Brain microvascular endothelial cell (primary cell): Measurements from ENCODE around the gene APOE.
"Not testable (repeated sequence)": the region's sequence is repeated elsewhere in the genome, so short reads cannot be mapped to it uniquely, and the experiment has no call there.

Experiments
- DNase-seq: peaks from one replicate; pipeline ENCODE4 v3.0.0-alpha.2; 2020
- H3K27ac ChIP-seq: fragments of 250-450 bp; sonication (Bioruptor Pico); 2 replicates; pipeline ENCODE4 v1.5.1; 2020; ENCODE audit warnings: mild to moderate bottlenecking, moderate library complexity
- H3K27me3 ChIP-seq: fragments of 250-450 bp; sonication (Bioruptor Pico); replicated peaks from 2 replicates; pipeline ENCODE4 v1.5.1; 2020; ENCODE audit warnings: mild to moderate bottlenecking
- H3K36me3 ChIP-seq: fragments of 250-450 bp; sonication (Bioruptor Pico); replicated peaks from 2 replicates; pipeline ENCODE4 v1.5.1; 2020; ENCODE audit warnings: mild to moderate bottlenecking
- H3K4me3 ChIP-seq: 2 replicates; pipeline ENCODE4 v1.5.1; 2011; ENCODE audit warnings: low read depth, mild to moderate bottlenecking, control low read depth, low read length, moderate library complexity
- in situ Hi-C: cut with HindIII; loops from 2 replicates; pipeline ENCODE4 v1.10.0; 2017; ENCODE audit warnings: low sequenced_read_pairs, low pct_ligation_motif_present
- TF ChIP-seq, protein P1 (sequence below): IDR thresholded peaks from 2 replicates; pipeline ENCODE4 v1.5.1; 2011; ENCODE audit warnings: low read depth, mild to moderate bottlenecking, moderate library complexity, low read length, control low read depth, inconsistent platforms; ENCODE audit errors: missing control alignments

The APOE gene

DNA sequence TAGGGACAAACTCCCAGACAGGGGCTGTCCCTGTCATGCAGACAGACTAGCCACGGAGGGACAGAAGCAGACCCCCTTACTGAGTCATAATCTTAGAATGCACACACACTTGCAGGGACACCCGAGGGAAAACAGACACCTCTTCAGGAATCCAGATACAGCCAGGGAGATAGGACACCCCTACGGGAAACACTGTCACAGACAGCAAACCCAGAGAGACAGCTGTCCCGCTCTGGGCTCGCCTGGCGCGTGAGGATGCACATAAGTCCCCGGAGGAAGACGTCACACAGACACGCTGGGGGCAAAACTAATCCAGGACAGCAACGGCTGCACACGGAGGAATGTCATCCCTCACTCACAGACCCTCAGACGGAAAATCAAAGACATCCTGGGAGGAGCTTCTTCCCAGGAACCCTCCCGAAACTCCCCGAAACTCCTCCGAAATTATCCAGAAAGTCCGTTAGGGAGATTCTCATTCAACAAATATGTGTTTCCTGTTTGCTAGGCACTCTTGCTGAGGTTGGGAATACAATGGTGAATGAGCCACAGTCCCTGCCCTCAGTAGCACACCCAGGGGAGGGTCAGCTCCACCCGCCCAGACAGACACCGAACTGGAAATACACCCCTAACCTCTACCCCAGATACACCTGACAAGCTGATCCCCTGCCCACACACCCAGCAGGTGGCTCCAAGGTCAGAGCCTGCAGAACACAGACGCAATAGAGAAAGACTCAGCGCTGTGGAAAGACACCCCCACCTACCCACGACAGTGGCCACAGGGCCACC lies 29.7 kb upstream of the APOE start:
- Histone ChIP-seq H3K27ac (peak overlapping the region; percentile 5), H3K4me3 (no peak overlapping the region), H3K27me3 (no peaks in the 10 kb centered on the region), H3K36me3 (peaks cover 85% of the 10 kb centered on the region)
- TF ChIP-seq, protein P1, sequence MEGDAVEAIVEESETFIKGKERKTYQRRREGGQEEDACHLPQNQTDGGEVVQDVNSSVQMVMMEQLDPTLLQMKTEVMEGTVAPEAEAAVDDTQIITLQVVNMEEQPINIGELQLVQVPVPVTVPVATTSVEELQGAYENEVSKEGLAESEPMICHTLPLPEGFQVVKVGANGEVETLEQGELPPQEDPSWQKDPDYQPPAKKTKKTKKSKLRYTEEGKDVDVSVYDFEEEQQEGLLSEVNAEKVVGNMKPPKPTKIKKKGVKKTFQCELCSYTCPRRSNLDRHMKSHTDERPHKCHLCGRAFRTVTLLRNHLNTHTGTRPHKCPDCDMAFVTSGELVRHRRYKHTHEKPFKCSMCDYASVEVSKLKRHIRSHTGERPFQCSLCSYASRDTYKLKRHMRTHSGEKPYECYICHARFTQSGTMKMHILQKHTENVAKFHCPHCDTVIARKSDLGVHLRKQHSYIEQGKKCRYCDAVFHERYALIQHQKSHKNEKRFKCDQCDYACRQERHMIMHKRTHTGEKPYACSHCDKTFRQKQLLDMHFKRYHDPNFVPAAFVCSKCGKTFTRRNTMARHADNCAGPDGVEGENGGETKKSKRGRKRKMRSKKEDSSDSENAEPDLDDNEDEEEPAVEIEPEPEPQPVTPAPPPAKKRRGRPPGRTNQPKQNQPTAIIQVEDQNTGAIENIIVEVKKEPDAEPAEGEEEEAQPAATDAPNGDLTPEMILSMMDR = no peak
- peak; percentile 43 for DNase-seq
- in situ Hi-C loops = no loop called here

DNA sequence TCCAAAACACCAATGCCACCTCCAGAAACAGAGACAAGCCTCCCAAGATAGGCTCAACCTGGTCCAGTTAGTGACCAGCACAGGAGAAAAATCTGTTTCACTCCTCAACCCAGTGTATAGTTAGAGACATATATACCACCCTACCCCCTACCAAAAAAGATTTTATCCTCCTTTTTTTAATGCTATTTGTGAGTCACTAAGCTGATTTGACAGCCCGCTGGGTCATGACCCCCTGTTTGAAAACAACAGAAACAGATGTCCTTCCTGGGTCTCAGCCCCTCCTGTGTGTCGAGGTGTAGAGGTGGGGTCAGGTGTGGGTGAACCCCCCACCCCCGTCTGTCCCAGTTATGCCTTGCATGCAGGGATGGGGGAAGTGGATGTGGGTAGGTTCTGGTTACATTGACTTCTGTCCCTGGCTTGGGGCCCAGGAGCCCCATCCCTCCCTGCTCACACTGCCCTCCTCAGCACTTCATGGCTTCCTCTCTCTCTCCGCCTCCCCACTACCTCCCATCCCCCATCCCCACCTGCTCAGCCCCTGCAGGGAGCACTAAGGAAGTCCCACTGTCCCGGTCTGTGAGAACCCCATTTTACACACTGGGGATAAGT lies 28.6 kb upstream of the APOE start:
- in situ Hi-C loops = no loop called here
- Histone ChIP-seq H3K27me3 (no peaks in the 10 kb centered on the region), H3K36me3 (peaks cover 73% of the 10 kb centered on the region), H3K4me3 (no peak overlapping the region), H3K27ac (no peak overlapping the region)
- TF ChIP-seq, protein P1 = no peak
- DNase-seq = no peak

DNA sequence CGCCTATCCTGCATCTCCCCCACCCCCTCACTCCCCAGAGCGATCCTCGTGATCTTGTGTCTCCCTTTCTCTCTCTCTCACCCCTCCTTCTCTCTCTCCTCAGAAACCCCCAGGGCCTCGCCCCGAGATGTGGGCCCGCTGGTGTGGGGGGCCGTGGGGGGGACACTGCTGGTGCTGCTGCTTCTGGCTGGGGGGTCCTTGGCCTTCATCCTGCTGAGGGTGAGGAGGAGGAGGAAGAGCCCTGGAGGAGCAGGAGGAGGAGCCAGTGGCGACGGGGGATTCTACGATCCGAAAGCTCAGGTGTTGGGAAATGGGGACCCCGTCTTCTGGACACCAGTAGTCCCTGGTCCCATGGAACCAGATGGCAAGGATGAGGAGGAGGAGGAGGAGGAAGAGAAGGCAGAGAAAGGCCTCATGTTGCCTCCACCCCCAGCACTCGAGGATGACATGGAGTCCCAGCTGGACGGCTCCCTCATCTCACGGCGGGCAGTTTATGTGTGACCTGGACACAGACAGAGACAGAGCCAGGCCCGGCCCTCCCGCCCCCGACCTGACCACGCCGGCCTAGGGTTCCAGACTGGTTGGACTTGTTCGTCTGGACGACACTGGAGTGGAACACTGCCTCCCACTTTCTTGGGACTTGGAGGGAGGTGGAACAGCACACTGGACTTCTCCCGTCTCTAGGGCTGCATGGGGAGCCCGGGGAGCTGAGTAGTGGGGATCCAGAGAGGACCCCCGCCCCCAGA lies 27.3 kb upstream of the APOE start:
- no peak for DNase-seq
- H3K27ac ChIP-seq = no peak overlapping the region
- TF ChIP-seq, protein P1 = no peak
- H3K27me3 ChIP-seq = no peaks in the 10 kb centered on the region
- in situ Hi-C loops = no loop called here
- peaks cover 69% of the 10 kb centered on the region for H3K36me3 ChIP-seq
- H3K4me3 ChIP-seq = no peak overlapping the region

DNA sequence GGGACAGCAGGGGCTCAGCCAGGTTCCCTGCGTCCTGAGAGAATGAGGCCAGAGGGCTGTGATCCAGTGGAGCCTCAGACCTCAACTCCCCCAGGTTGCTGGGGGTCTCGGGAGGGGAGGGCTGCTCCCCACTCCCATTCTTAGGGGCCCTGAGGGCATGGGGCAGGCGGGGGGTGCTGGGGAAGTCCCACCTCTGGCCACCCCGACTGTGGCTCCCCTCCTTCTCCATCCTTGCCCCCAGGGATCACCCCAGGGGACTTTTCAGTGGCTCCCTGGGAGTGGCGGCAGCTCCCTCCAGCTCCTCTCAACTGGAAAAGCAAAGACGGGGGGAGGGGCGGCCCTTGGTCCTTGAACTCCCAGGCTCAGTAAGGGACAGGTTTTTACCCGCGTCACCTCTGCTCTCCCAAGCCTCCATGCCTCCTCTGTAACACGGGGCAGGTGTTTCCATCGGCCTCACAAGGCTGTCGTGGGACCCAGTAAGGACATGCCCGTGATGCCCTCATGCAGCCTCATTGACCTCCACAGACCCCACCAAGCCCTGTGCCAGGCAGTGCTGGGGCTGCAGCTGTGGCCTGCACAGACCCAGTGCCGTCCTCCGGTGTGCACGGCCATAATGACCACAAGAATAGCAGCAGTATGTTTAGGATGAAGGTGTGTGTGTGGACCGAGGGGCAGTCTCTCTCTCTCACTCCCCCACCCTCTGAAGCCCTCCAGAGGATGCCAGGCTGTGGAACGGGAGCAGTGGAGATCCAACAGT lies 26.1 kb upstream of the APOE start:
- no peak for DNase-seq
- Histone ChIP-seq H3K36me3 (peaks cover 62% of the 10 kb centered on the region), H3K27ac (no peak overlapping the region), H3K27me3 (no peaks in the 10 kb centered on the region), H3K4me3 (no peak overlapping the region)
- in situ Hi-C loops = no loop called here
- TF ChIP-seq, protein P1 = no peak

DNA sequence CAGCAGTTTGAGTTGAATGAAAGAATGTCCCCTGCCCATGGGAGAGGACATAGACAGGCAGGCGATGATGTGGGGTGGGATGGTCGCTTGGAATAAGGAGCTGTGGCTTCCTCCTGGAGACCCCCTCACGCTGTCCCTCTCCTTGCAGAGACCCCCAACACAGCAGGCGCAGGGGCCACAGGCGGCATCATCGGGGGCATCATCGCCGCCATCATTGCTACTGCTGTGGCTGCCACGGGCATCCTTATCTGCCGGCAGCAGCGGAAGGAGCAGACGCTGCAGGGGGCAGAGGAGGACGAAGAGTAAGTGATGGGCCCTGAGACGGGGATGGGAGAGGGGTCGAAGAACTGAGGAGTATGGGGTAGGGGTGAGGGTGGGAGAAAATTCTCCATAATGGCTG lies 23.5 kb upstream of the APOE start:
- in situ Hi-C loops = no loop called here
- H3K4me3 ChIP-seq = no peak overlapping the region
- no peaks in the 10 kb centered on the region for H3K27me3 ChIP-seq
- TF ChIP-seq, protein P1 = no peak
- H3K36me3 ChIP-seq = peaks cover 56% of the 10 kb centered on the region
- no peak for DNase-seq
- no peak overlapping the region for H3K27ac ChIP-seq

DNA sequence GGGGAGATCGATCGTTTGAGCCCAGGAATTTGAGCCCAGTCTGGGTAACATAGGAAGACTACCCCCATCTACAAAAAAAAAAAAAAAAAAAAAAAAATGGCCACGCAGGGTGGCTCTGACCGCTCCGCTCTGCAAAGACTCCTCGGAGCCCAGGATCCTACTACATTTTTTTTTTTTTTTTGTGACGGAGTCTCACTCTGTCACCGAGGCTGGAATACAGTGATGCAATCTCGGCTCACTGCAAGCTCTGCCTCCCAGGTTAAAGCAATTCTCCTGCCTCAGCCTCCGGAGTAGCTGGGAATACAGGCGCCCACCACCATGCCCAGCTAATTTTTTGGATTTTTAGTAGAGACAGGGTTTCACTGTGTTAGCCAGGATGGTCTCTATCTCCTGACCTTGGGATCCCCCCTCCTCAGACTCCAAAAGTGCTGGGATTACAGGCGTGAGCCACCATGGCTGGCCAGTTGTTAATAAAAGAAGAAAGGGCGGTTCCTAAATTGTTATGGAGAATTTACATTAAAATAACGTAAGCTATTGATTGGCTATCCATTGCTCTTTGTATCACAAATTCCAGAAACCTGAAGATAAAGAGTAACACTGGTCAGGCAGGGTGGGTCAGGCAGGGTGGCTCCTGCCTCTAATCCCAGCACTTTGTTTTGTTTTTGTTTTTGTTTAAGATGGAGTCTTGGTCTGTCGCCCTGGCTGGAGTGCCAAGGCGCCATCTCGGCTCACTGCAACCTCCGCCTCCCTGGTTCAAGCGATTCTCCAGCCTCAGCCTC lies 22.8 kb upstream of the APOE start:
- H3K27ac ChIP-seq, H3K27me3 ChIP-seq, DNase-seq, H3K4me3 ChIP-seq, in situ Hi-C loops: not testable (repeated sequence)
- H3K36me3 ChIP-seq = peaks cover 54% of the 10 kb centered on the region
